GM13977 (cell line): Measurements from ENCODE around the gene HASPIN.
"Not testable (repeated sequence)": the region's sequence is repeated elsewhere in the genome, so short reads cannot be mapped to it uniquely, and the experiment has no call there.

Experiments
- DNase-seq: peaks from one replicate; pipeline ENCODE4 v3.0.0; 2012; ENCODE audit warnings: low spot score
- CTCF ChIP-seq: IDR thresholded peaks from 2 replicates; pipeline ENCODE4 v1.5.1; 2012; ENCODE audit warnings: mild to moderate bottlenecking, control low read depth; ENCODE audit not compliant: insufficient read depth; ENCODE audit errors: extremely low read depth, missing control alignments
- in situ Hi-C: fragments of 300-500 bp; cut with MboI; formaldehyde crosslinking; loops from one replicate; pipeline ENCODE4 v1.12.0; 2022; ENCODE audit warnings: low sequenced_read_pairs, low pct_unique_long_range_greater_than_20kb, mixed read lengths, inconsistent platforms; ENCODE audit not compliant: unreplicated experiment

HASPIN gene

GRCh38 chr17:3695129-3695722 lies 28.5 kb upstream of the HASPIN start:
- no peak for DNase-seq
- in situ Hi-C loops: no loop called here
- no peak for TF ChIP-seq CTCF

- peak; percentile 70 for DNase-seq
- no peak for TF ChIP-seq CTCF
- in situ Hi-C loops: no loop called here
Observed at GRCh38 chr17:3695723-3696411, 27.8 kb upstream of the HASPIN start, which contains the start of gene P2RX5. Gene P2RX5 (minus strand): TSS chr17:3696155. CDS start chr17:3696005, 150 bp downstream.

GRCh38 chr17:3697103-3697476 lies 26.6 kb upstream of the HASPIN start:
- no peak for TF ChIP-seq CTCF
- DNase-seq: no peak
- in situ Hi-C loops: no loop called here

- TF ChIP-seq CTCF: no peak
- in situ Hi-C loops: no loop called here
- DNase-seq: no peak
Observed at GRCh38 chr17:3698139-3698538, 25.6 kb upstream of the HASPIN start.

- in situ Hi-C loops: no loop called here
- TF ChIP-seq CTCF: no peak
- no peak for DNase-seq
Observed at GRCh38 chr17:3699951-3700350, 23.8 kb upstream of the HASPIN start.

- DNase-seq, in situ Hi-C loops: not testable (repeated sequence)
Observed at GRCh38 chr17:3702041-3702539, 21.6 kb upstream of the HASPIN start.
